Small intestine (tissue), 7 donors: ENCODE data around the gene ITGB1. TPM values are rescaled to one million over a fixed set of nuclear protein-coding genes. Genes with fewer than 3 reads are reported as not detected.
"Not testable (repeated sequence)": the region's sequence is repeated elsewhere in the genome, so short reads cannot be mapped to it uniquely, and the experiment has no call there.

Experiments used
- DNase-seq, 2 donors: peaks; one replicate each; pipeline versions ENCODE4 v3.0.0 to v3.0.0-alpha.2; 2013
- FAIRE-seq: peaks from 2 replicates; lab custom pipeline; 2012; peaks lifted over from hg19 to GRCh38; lab: Jason Lieb, UNC
- H3K27ac ChIP-seq, 3 donors: one replicate each; pipeline ENCODE4 v1.5.1; 2013; ENCODE audit warnings: low read length in 2 of 3, mild to moderate bottlenecking in 2 of 3, control low read depth in 1 of 3, inconsistent platforms in 1 of 3, low read depth in 1 of 3, moderate library complexity in 1 of 3
- H3K27me3 ChIP-seq, 3 donors: one replicate each; pipeline ENCODE4 v1.6.1; 2013; ENCODE audit warnings: low read length in 3 of 3, inconsistent platforms in 1 of 3; ENCODE audit not compliant: control insufficient read depth in 3 of 3, insufficient read depth in 3 of 3
- H3K36me3 ChIP-seq, 3 donors: one replicate each; pipeline ENCODE4 v1.6.1; 2013; ENCODE audit warnings: low read length in 3 of 3, inconsistent platforms in 1 of 3, low read depth in 1 of 3, mild to moderate bottlenecking in 1 of 3, moderate library complexity in 1 of 3; ENCODE audit not compliant: control insufficient read depth in 3 of 3, insufficient read depth in 2 of 3
- H3K4me1 ChIP-seq, 3 donors: one replicate each; pipeline ENCODE4 v1.6.1; 2013; ENCODE audit warnings: low read length in 2 of 3, inconsistent platforms in 1 of 3, low read depth in 1 of 3, mild to moderate bottlenecking in 1 of 3, moderate library complexity in 1 of 3; ENCODE audit not compliant: control insufficient read depth in 3 of 3, insufficient read depth in 2 of 3
- H3K4me3 ChIP-seq, 3 donors: one replicate each; pipeline ENCODE4 v1.5.1; 2013; ENCODE audit warnings: low read length in 3 of 3, control low read depth in 1 of 3, inconsistent platforms in 1 of 3, low read depth in 1 of 3, mild to moderate bottlenecking in 1 of 3, moderate library complexity in 1 of 3
- H3K9me3 ChIP-seq, 2 donors: one replicate each; pipeline ENCODE4 v1.6.1; 2013; ENCODE audit warnings: low read depth in 1 of 2, low read length in 1 of 2; ENCODE audit not compliant: control insufficient read depth in 2 of 2, insufficient read depth in 1 of 2
- WGBS, 3 donors: extraction: QIAGEN DNeasy Blood & Tissue Kit; methylation state at CpG; one replicate each; pipeline ENCODE4 v1.1.7; 2013; 5-methylcytosine and 5-hydroxymethylcytosine counted together
- polyA plus RNA-seq, 4 donors: library from polyadenylated mRNA; stranded (reverse) in 3 of 4; unstranded in 1 of 4; fragments of 200-250 nt in 3 of 4; fragments of 120-200 nt in 1 of 4; gene quantifications; one replicate each; pipeline versions ENCODE4 v1.2.1 to v1.2.3, GENCODE V29; 2013
- donor health status: healthy with polysubstance abuse.
- donor health status: control.
- donor health status: control.
- donor health status: Bipolar disorder and iron deficiency.
- donor health status: healthy.

The ITGB1 gene
- polyA plus RNA-seq, 4 donors = 42.3 to 226 (median 112) TPM

GRCh38 chr10:32911285-32912016 is 46.6 kb downstream of the ITGB1 start:
- Histone ChIP-seq H3K4me1 (no peaks in the 10 kb centered on the region), H3K27me3 (no peaks in the 10 kb centered on the region), H3K4me3 (no peak overlapping the region), H3K9me3 (no peaks in the 10 kb centered on the region), H3K27ac (no peak overlapping the region), H3K36me3 (peaks cover 5 to 20% (median 10%) of the 10 kb centered on the region in 3 donors)
- DNase-seq (no peak), FAIRE-seq (no peak)
- 91 to 97% (median 93%) methylated on average over 11 of the region's 11 CpGs for WGBS, 3 donors

- not testable (repeated sequence) for H3K4me3 ChIP-seq, H3K4me1 ChIP-seq, DNase-seq, H3K9me3 ChIP-seq, FAIRE-seq, H3K27ac ChIP-seq, H3K27me3 ChIP-seq
- WGBS, 3 donors = 90 to 92% (median 90%) methylated on average over 5 of the region's 7 CpGs
- peaks cover 6 to 24% (median 12%) of the 10 kb centered on the region in 3 donors for H3K36me3 ChIP-seq
These were observed 48.1 kb downstream of the ITGB1 start for GRCh38 chr10:32909970-32910369.

- H3K27ac ChIP-seq = no peak overlapping the region
- H3K4me1 ChIP-seq = no peaks in the 10 kb centered on the region
- H3K9me3 ChIP-seq = no peaks in the 10 kb centered on the region
- FAIRE-seq = no peak
- H3K4me3 ChIP-seq = no peak overlapping the region
- H3K27me3 ChIP-seq = no peaks in the 10 kb centered on the region
- peaks cover 6 to 24% (median 12%) of the 10 kb centered on the region in 3 donors for H3K36me3 ChIP-seq
- 87 to 97% (median 92%) methylated on average over 1 of the region's 1 CpG for WGBS, 3 donors
- DNase-seq = no peak
These were observed 48.6 kb downstream of the ITGB1 start for GRCh38 chr10:32909456-32909855.

- Histone ChIP-seq H3K36me3 (peaks cover 6 to 22% (median 17%) of the 10 kb centered on the region in 3 donors), H3K4me1 (no peaks in the 10 kb centered on the region), H3K9me3 (no peaks in the 10 kb centered on the region), H3K4me3 (no peak overlapping the region), H3K27me3 (no peaks in the 10 kb centered on the region), H3K27ac (no peak overlapping the region)
- 87 to 92% (median 92%) methylated on average over 4 of the region's 4 CpGs for WGBS, 3 donors
- FAIRE-seq (no peak), DNase-seq (no peak)
These were observed 51.4 kb downstream of the ITGB1 start for GRCh38 chr10:32906595-32906994.

- FAIRE-seq = no peak
- Histone ChIP-seq H3K4me3 (no peak overlapping the region), H3K27me3 (no peaks in the 10 kb centered on the region), H3K27ac (no peak overlapping the region), H3K4me1 (no peaks in the 10 kb centered on the region), H3K9me3 (no peaks in the 10 kb centered on the region), H3K36me3 (peaks cover 7 to 16% (median 15%) of the 10 kb centered on the region in 3 donors)
- 54 to 77% (median 75%) methylated on average over 3 of the region's 3 CpGs for WGBS, 3 donors
- peak in 1 of 2 donors; percentile 45 for DNase-seq
These were observed 52.6 kb downstream of the ITGB1 start for GRCh38 chr10:32905466-32905865.

GRCh38 chr10:32901815-32902214 is 56.2 kb downstream of the ITGB1 start:
- DNase-seq (no peak), FAIRE-seq (no peak)
- Histone ChIP-seq H3K4me3 (no peak overlapping the region), H3K27me3 (no peaks in the 10 kb centered on the region), H3K9me3 (no peaks in the 10 kb centered on the region), H3K4me1 (no peaks in the 10 kb centered on the region), H3K36me3 (peaks cover 7 to 12% (median 11%) of the 10 kb centered on the region in 3 donors), H3K27ac (no peak overlapping the region)
- WGBS, 3 donors = 91 to 95% (median 93%) methylated on average over 9 of the region's 9 CpGs

GRCh38 chr10:32895200-32895968 is 62.6 kb downstream of the ITGB1 start:
- H3K27me3 ChIP-seq, H3K36me3 ChIP-seq, H3K27ac ChIP-seq, H3K4me1 ChIP-seq, FAIRE-seq, H3K4me3 ChIP-seq, DNase-seq, H3K9me3 ChIP-seq: not testable (repeated sequence)
- WGBS, 3 donors = 86 to 89% (median 87%) methylated on average over 7 of the region's 7 CpGs

GRCh38 chr10:32893916-32894664 is 63.9 kb downstream of the ITGB1 start:
- Histone ChIP-seq H3K36me3 (peaks cover 0 to 6% (median 3%) of the 10 kb centered on the region in 3 donors), H3K9me3 (no peaks in the 10 kb centered on the region), H3K27me3 (no peaks in the 10 kb centered on the region), H3K4me1 (no peaks in the 10 kb centered on the region), H3K4me3 (no peak overlapping the region), H3K27ac (no peak overlapping the region)
- DNase-seq = no peak
- no peak for FAIRE-seq
- WGBS, 3 donors = 84 to 91% (median 90%) methylated on average over 2 of the region's 2 CpGs
